ENCODE data around the gene CNDP1. TPM values are rescaled to one million over a fixed set of nuclear protein-coding genes. Genes with fewer than 3 reads are reported as not detected.

Gene CNDP1
- total and polyA plus RNA-seq, 4 donors, result 0.09 to 21.1 (median 5.8) TPM

DNA sequence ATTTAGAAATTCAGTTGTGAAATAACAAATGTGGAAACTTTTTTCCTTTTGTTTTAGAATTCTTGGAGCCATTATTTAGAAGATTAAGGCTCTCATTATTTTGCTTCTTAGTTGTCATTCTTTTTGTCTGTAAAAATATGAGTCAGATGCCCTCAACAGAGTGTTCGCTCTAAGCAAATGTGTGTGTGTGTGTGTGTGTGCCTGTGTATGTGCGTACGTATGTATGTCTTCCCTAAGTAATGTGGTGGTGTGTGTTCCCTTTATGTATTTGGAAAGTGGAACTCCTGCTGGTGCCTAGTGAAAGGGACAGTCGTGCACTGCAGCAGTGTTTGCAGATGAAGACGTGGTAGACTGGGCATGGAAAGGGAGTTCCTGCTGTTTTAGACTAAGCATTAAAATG, 90.9 kb downstream of the CNDP1 start:
- peaks cover 0 to 4% (median 0%) of the 10 kb centered on the region in 4 donors for H3K4me1 ChIP-seq (ENCODE audit: control insufficient read depth in 4 of 4, insufficient read depth in 4 of 4, low read length in 3 of 4)
- no peak overlapping the region for H3K9ac ChIP-seq (ENCODE audit: low read depth in 1 of 2, low read length in 2 of 2)
- no peaks in the 10 kb centered on the region for H3K9me3 ChIP-seq (ENCODE audit: control insufficient read depth in 4 of 4, low read length in 3 of 4)
- WGBS, result 91% methylated on average over 5 of the region's 5 CpGs
- no peak overlapping the region for H3K4me3 ChIP-seq (ENCODE audit: low read depth in 1 of 3, low read length in 3 of 3)
- TF ChIP-seq, protein P1, sequence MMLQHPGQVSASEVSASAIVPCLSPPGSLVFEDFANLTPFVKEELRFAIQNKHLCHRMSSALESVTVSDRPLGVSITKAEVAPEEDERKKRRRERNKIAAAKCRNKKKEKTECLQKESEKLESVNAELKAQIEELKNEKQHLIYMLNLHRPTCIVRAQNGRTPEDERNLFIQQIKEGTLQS (IDR thresholded peaks at IDR 0.05), result no peak
- TF ChIP-seq RXRA (IDR thresholded peaks at IDR 0.05) (no peak), HNF4G (IDR thresholded peaks at IDR 0.05) (no peak), JUND (IDR thresholded peaks at IDR 0.05) (no peak), FOXA2 (IDR thresholded peaks at IDR 0.05) (no peak), YY1 (IDR thresholded peaks at IDR 0.05) (no peak), MAX (IDR thresholded peaks at IDR 0.05) (no peak), EGR1 (IDR thresholded peaks at IDR 0.05; ENCODE audit: low read depth in 2 of 2) (no peak)
- TF ChIP-seq, protein P2, sequence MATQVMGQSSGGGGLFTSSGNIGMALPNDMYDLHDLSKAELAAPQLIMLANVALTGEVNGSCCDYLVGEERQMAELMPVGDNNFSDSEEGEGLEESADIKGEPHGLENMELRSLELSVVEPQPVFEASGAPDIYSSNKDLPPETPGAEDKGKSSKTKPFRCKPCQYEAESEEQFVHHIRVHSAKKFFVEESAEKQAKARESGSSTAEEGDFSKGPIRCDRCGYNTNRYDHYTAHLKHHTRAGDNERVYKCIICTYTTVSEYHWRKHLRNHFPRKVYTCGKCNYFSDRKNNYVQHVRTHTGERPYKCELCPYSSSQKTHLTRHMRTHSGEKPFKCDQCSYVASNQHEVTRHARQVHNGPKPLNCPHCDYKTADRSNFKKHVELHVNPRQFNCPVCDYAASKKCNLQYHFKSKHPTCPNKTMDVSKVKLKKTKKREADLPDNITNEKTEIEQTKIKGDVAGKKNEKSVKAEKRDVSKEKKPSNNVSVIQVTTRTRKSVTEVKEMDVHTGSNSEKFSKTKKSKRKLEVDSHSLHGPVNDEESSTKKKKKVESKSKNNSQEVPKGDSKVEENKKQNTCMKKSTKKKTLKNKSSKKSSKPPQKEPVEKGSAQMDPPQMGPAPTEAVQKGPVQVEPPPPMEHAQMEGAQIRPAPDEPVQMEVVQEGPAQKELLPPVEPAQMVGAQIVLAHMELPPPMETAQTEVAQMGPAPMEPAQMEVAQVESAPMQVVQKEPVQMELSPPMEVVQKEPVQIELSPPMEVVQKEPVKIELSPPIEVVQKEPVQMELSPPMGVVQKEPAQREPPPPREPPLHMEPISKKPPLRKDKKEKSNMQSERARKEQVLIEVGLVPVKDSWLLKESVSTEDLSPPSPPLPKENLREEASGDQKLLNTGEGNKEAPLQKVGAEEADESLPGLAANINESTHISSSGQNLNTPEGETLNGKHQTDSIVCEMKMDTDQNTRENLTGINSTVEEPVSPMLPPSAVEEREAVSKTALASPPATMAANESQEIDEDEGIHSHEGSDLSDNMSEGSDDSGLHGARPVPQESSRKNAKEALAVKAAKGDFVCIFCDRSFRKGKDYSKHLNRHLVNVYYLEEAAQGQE (IDR thresholded peaks at IDR 0.05), result no peak
- H3K27me3 ChIP-seq (ENCODE audit: control insufficient read depth in 4 of 4, insufficient read depth in 4 of 4, low read length in 3 of 4), result no peaks in the 10 kb centered on the region
- H3K36me3 ChIP-seq (ENCODE audit: control insufficient read depth in 4 of 4, insufficient read depth in 3 of 4, low read depth in 1 of 4, low read length in 3 of 4), result no peaks in the 10 kb centered on the region
- H3K27ac ChIP-seq (ENCODE audit: low read depth in 1 of 2, low read length in 2 of 2), result no peak overlapping the region
- DNase-seq (ENCODE audit: low spot score), result no peak

DNA sequence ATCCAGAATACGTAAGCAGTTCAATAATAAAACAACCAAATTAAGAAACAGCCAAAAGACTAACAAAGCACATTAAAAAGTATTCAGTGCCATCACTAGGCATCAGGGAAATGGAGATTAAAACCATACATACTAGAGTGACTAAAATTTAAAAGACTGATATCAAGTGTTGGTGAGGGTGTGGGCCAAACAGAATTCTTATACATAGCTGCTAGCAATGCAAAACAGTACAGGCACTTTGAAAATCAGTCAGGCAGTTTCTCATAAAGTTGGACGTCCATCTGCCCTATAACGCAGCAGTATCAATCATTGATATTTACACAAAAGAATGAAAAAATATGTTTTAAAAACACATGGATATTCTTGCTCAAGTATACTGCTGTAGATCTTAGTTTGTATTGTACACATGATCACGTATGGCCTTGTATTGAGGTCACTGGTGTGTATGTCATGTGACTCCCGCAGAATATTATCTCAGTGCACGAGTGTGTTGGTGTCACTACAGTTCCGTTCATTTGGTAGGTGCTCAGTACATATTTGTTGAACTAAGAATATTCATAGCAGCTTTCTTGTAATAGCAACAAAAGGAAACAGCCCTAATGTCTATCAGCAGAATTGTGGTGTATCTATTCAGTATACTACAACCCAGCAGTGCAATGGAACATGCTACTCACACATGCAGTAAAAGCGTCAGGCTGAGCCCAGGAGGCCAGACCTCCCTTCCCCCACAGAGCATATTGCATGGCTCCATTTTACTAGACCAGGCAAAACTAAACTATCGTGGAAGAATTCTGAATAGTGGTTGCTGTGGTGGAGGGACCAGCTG, 92.0 kb downstream of the CNDP1 start:
- no peaks in the 10 kb centered on the region for H3K27me3 ChIP-seq (ENCODE audit: control insufficient read depth in 4 of 4, insufficient read depth in 4 of 4, low read length in 3 of 4)
- no peaks in the 10 kb centered on the region for H3K36me3 ChIP-seq (ENCODE audit: control insufficient read depth in 4 of 4, insufficient read depth in 3 of 4, low read depth in 1 of 4, low read length in 3 of 4)
- WGBS, result 94% methylated on average over 9 of the region's 9 CpGs
- H3K4me3 ChIP-seq (ENCODE audit: low read depth in 1 of 3, low read length in 3 of 3), result no peak overlapping the region
- TF ChIP-seq JUND (IDR thresholded peaks at IDR 0.05), result no peak
- no peak for TF ChIP-seq SP1 (IDR thresholded peaks at IDR 0.05)
- TF ChIP-seq FOXA1 (IDR thresholded peaks at IDR 0.05), result no peak
- no peak for TF ChIP-seq TAF1 (conservative IDR thresholded peaks at IDR 0.05)
- peaks cover 0 to 4% (median 0%) of the 10 kb centered on the region in 4 donors for H3K4me1 ChIP-seq (ENCODE audit: control insufficient read depth in 4 of 4, insufficient read depth in 4 of 4, low read length in 3 of 4)
- no peak overlapping the region for H3K27ac ChIP-seq (ENCODE audit: low read depth in 1 of 2, low read length in 2 of 2)
- no peak for DNase-seq (ENCODE audit: low spot score)
- no peaks in the 10 kb centered on the region for H3K9me3 ChIP-seq (ENCODE audit: control insufficient read depth in 4 of 4, low read length in 3 of 4)
- H3K9ac ChIP-seq (ENCODE audit: low read depth in 1 of 2, low read length in 2 of 2), result no peak overlapping the region

GRCh38 chr18:74630804-74631203, 96.5 kb downstream of the CNDP1 start:
- no peak overlapping the region for H3K27ac ChIP-seq (ENCODE audit: low read depth in 1 of 2, low read length in 2 of 2)
- no peak overlapping the region for H3K4me3 ChIP-seq (ENCODE audit: low read depth in 1 of 3, low read length in 3 of 3)
- TF ChIP-seq HNF4A (conservative IDR thresholded peaks at IDR 0.05), result no peak
- TF ChIP-seq, protein P3, sequence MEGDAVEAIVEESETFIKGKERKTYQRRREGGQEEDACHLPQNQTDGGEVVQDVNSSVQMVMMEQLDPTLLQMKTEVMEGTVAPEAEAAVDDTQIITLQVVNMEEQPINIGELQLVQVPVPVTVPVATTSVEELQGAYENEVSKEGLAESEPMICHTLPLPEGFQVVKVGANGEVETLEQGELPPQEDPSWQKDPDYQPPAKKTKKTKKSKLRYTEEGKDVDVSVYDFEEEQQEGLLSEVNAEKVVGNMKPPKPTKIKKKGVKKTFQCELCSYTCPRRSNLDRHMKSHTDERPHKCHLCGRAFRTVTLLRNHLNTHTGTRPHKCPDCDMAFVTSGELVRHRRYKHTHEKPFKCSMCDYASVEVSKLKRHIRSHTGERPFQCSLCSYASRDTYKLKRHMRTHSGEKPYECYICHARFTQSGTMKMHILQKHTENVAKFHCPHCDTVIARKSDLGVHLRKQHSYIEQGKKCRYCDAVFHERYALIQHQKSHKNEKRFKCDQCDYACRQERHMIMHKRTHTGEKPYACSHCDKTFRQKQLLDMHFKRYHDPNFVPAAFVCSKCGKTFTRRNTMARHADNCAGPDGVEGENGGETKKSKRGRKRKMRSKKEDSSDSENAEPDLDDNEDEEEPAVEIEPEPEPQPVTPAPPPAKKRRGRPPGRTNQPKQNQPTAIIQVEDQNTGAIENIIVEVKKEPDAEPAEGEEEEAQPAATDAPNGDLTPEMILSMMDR (IDR thresholded peaks at IDR 0.05; ENCODE audit: low read depth, low read length, missing input control), result no peak
- no peak for TF ChIP-seq FOXA2 (IDR thresholded peaks at IDR 0.05)
- TF ChIP-seq GABPA (IDR thresholded peaks at IDR 0.05 in 1 of 2, conservative IDR thresholded peaks at IDR 0.05 in 1 of 2), result no peak
- TF ChIP-seq SP1 (IDR thresholded peaks at IDR 0.05), result no peak
- TF ChIP-seq RXRA (IDR thresholded peaks at IDR 0.05), result no peak
- TF ChIP-seq, protein P1 (IDR thresholded peaks at IDR 0.05), result no peak
- TF ChIP-seq FOXA1 (IDR thresholded peaks at IDR 0.05), result no peak
- TF ChIP-seq, protein P2 (IDR thresholded peaks at IDR 0.05), result no peak
- H3K9ac ChIP-seq (ENCODE audit: low read depth in 1 of 2, low read length in 2 of 2), result no peak overlapping the region
- no peaks in the 10 kb centered on the region for H3K9me3 ChIP-seq (ENCODE audit: control insufficient read depth in 4 of 4, low read length in 3 of 4)
- H3K36me3 ChIP-seq (ENCODE audit: control insufficient read depth in 4 of 4, insufficient read depth in 3 of 4, low read depth in 1 of 4, low read length in 3 of 4), result peaks cover 0 to 14% (median 3%) of the 10 kb centered on the region in 4 donors
- no peaks in the 10 kb centered on the region for H3K27me3 ChIP-seq (ENCODE audit: control insufficient read depth in 4 of 4, insufficient read depth in 4 of 4, low read length in 3 of 4)
- no peaks in the 10 kb centered on the region for H3K4me1 ChIP-seq (ENCODE audit: control insufficient read depth in 4 of 4, insufficient read depth in 4 of 4, low read length in 3 of 4)
- 79% methylated on average over 6 of the region's 6 CpGs for WGBS
- no peak for DNase-seq (ENCODE audit: low spot score)
